Brain microvascular endothelial cell (primary cell): ENCODE measurements around the gene TMOD1.

Experiments
- DNase-seq: peaks from one replicate; pipeline ENCODE4 v3.0.0-alpha.2; 2020
- H3K27ac ChIP-seq: fragments of 250-450 bp; sonication (Bioruptor Pico); 2 replicates; pipeline ENCODE4 v1.5.1; 2020; ENCODE audit warnings: mild to moderate bottlenecking, moderate library complexity
- H3K27me3 ChIP-seq: fragments of 250-450 bp; sonication (Bioruptor Pico); replicated peaks from 2 replicates; pipeline ENCODE4 v1.5.1; 2020; ENCODE audit warnings: mild to moderate bottlenecking
- H3K36me3 ChIP-seq: fragments of 250-450 bp; sonication (Bioruptor Pico); replicated peaks from 2 replicates; pipeline ENCODE4 v1.5.1; 2020; ENCODE audit warnings: mild to moderate bottlenecking
- H3K4me3 ChIP-seq: 2 replicates; pipeline ENCODE4 v1.5.1; 2011; ENCODE audit warnings: low read depth, mild to moderate bottlenecking, control low read depth, low read length, moderate library complexity
- in situ Hi-C: cut with HindIII; loops from 2 replicates; pipeline ENCODE4 v1.10.0; 2017; ENCODE audit warnings: low sequenced_read_pairs, low pct_ligation_motif_present
- TF ChIP-seq, protein P1 (sequence below): IDR thresholded peaks from 2 replicates; pipeline ENCODE4 v1.5.1; 2011; ENCODE audit warnings: low read depth, mild to moderate bottlenecking, moderate library complexity, low read length, control low read depth, inconsistent platforms; ENCODE audit errors: missing control alignments

Gene TMOD1

DNA sequence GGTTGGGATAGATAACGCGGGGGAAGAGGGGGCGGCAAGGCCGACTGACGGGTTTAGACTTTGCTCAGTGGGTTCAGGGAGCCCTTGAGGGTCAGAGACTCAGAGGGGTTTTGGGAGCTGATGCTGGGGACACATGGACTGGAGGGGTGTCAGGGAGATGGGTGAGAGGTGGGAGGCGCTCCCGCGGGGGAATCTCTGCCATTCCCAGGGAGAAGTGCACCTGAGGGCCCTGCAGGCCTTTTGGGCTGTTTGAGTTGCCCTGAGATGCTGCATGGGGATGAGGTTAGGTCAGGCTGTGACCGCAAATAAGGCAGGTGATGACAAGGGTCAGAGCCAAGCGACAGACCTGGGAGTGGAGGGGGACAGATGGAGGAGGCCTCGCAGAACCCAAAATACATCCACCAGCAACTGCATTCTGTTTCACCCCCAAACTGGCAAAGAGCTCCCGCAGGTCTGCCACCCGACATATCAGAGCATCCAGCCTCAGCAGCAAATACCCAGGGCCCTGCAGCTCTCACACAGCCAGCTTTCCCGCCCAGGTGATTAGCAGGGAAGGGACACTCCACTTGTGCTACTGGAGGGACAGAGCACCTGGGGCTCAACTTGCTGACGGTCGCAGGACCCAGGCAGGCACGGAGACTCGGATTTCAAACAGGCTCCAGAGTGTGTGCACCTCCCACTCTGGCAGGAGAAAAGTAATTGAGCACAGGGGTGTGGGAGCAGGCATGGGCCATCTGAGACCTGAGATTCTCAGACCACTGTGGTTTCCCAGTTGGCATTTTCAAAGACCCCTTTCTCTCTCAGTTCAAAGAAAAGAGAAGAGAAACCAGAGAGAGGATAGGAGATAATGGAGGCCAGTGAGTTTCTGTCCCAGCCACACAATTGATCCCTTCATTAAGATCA is 26.4 kb downstream of the TMOD1 start:
- no peaks in the 10 kb centered on the region for H3K27me3 ChIP-seq
- no peaks in the 10 kb centered on the region for H3K36me3 ChIP-seq
- H3K4me3 ChIP-seq: no peak overlapping the region
- no peak overlapping the region for H3K27ac ChIP-seq
- DNase-seq: no peak
- in situ Hi-C loops: no loop called here
- TF ChIP-seq, protein P1, sequence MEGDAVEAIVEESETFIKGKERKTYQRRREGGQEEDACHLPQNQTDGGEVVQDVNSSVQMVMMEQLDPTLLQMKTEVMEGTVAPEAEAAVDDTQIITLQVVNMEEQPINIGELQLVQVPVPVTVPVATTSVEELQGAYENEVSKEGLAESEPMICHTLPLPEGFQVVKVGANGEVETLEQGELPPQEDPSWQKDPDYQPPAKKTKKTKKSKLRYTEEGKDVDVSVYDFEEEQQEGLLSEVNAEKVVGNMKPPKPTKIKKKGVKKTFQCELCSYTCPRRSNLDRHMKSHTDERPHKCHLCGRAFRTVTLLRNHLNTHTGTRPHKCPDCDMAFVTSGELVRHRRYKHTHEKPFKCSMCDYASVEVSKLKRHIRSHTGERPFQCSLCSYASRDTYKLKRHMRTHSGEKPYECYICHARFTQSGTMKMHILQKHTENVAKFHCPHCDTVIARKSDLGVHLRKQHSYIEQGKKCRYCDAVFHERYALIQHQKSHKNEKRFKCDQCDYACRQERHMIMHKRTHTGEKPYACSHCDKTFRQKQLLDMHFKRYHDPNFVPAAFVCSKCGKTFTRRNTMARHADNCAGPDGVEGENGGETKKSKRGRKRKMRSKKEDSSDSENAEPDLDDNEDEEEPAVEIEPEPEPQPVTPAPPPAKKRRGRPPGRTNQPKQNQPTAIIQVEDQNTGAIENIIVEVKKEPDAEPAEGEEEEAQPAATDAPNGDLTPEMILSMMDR: no peak

DNA sequence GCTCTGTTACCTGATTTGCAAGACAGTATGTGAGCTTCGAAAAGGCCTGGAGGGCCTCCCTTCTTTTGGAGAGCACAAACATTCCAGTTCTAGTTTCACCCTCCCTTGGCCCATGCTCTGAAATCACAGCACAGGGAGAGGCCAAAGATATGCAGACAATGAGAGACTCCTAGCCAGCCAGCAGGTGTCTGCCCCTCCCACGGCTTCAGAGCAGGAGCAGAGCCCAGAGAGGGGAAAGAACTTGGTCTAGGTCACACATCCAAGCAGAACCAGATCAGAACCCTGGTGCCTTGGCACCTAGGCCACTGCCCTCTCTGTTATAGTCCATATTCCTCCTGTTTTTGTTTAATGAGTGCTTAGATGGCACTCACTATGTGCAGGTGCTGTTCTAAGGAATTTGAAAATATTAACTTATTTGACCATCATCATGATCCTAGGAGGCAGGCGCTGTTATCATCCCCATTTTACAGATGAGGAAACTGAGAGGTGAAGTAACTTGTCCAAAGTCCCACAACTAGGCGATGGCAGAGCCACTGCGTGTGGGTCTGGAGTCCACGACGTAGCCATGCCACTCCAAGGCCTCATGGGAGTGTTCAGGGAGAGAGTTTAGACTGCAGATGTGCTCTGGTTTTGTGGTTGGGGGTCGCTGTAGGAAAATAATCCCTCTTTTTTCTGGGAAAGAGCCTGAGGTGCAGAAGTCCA is 27.2 kb downstream of the TMOD1 start:
- TF ChIP-seq, protein P1: no peak
- Histone ChIP-seq H3K27me3 (no peaks in the 10 kb centered on the region), H3K4me3 (no peak overlapping the region), H3K27ac (no peak overlapping the region), H3K36me3 (no peaks in the 10 kb centered on the region)
- in situ Hi-C loops: no loop called here
- DNase-seq: no peak

DNA sequence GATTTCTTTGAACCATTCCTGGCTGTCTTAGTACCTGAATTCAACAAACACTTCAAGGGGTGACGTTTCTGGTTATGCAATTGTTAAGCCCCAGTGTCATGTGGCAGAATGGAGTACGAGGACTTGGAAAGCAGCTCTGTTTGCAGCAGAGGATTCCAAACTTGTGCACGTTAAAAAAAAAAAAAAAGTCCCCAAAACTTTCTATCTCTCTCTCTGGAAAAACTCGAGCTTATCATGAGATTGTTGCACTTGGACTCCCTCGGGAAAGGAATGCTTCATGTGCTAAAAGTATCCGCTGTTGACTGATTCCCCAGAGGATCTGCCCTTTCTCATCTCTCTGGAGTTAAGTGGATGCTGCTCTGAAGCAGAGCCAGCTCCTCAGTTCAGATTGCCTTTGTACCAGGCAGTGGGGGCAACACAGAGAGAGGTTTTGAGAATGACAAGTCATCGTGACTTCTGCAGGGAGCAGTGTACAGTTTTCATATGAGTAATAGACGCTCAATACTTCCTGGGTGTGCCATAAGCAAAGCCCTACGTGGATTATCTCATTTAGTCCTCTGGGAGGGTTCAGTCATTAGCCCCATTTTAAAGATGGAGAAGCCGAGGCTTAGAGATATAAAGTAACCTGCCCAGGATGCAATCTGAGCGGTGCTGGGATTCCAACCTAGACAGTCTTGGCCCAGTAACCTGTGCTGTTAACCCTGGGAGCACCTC is 28.1 kb downstream of the TMOD1 start:
- peak; percentile 7 for DNase-seq
- Histone ChIP-seq H3K36me3 (no peaks in the 10 kb centered on the region), H3K4me3 (no peak overlapping the region), H3K27ac (no peak overlapping the region), H3K27me3 (no peaks in the 10 kb centered on the region)
- in situ Hi-C loops: no loop called here
- TF ChIP-seq, protein P1: no peak

DNA sequence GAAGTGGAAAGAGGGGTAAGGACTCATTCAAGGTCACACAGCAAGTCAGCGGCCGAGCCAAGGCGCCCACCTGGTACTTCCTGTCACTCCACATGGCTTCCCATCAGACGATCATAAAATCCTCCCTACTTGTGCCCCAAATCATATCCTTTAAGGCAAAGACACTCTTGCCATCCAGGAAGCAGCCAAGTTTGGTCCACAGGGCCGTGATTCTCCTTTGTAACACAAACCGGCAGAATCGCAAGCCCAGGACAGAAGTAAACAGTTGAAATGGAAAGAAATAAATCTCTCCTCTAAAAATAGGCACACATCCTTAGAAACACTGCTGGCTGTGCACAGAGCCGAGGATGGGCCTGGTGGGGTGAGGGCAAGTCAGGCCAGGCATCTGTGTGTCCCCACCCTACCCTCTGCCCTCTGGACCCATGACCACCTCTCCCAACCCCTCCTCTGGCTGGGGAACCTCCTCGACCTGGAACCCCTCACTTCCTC is 30.5 kb downstream of the TMOD1 start:
- Histone ChIP-seq H3K36me3 (no peaks in the 10 kb centered on the region), H3K27me3 (no peaks in the 10 kb centered on the region), H3K27ac (no peak overlapping the region), H3K4me3 (no peak overlapping the region)
- in situ Hi-C loops: no loop called here
- no peak for DNase-seq
- TF ChIP-seq, protein P1: no peak

DNA sequence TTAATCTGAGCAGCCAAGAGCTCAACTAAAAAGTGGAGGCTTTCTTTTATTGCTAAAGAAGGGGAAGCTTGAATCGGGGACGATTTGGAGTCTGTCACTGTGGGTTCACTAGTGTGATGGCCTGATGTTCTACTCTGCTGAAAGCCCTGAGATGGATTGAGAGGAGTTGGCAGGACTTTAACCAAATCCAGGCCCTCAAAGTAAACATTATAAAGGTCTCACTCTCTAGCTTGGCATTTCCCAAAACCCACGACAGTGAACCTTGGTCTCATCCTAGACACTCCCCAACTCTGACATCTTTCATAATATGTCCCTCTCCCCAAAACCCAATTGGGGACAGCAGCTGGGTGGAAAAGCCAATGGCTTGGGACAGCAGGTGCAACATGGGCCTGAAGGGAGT is 32.7 kb downstream of the TMOD1 start:
- in situ Hi-C loops: no loop called here
- H3K27me3 ChIP-seq: no peaks in the 10 kb centered on the region
- no peaks in the 10 kb centered on the region for H3K36me3 ChIP-seq
- no peak overlapping the region for H3K27ac ChIP-seq
- H3K4me3 ChIP-seq: no peak overlapping the region
- TF ChIP-seq, protein P1: no peak
- DNase-seq: no peak
